ENCODE data around the gene SLC22A23. TPM values are rescaled to one million over a fixed set of nuclear protein-coding genes. Genes with fewer than 3 reads are reported as not detected.

Gene SLC22A23
- total RNA-seq, 1 experiment from 2014 or later = 38.2 TPM

GRCh38 chr6:3233904-3234303, 222.9 kb downstream of the SLC22A23 start:
- no peak for TF ChIP-seq ZMAT4 (CRISPR knock-in tag; IDR thresholded peaks at IDR 0.05)
- TF ChIP-seq ZNF671 (CRISPR knock-in tag; IDR thresholded peaks at IDR 0.05) = no peak
- no peak for TF ChIP-seq ZNF219 (CRISPR knock-in tag; IDR thresholded peaks at IDR 0.05; ENCODE audit: borderline replicate concordance)
- no peak for TF ChIP-seq JAZF1 (CRISPR knock-in tag; IDR thresholded peaks at IDR 0.05)
- TF ChIP-seq ATF1 (CRISPR knock-in tag; IDR thresholded peaks at IDR 0.05) = no peak
- no peak for TF ChIP-seq PREB (CRISPR knock-in tag; IDR thresholded peaks at IDR 0.05; ENCODE audit: borderline replicate concordance)
- no peak for TF ChIP-seq ARID4B (CRISPR knock-in tag; IDR thresholded peaks at IDR 0.05; ENCODE audit: borderline replicate concordance)
- TF ChIP-seq ZNF416 (CRISPR knock-in tag; IDR thresholded peaks at IDR 0.05) = no peak
- no peak for TF ChIP-seq E2F4 (CRISPR knock-in tag; IDR thresholded peaks at IDR 0.05; ENCODE audit: borderline replicate concordance, low read depth)
- no peak for TF ChIP-seq AFF4 (CRISPR knock-in tag; IDR thresholded peaks at IDR 0.05; ENCODE audit: borderline replicate concordance)
- no peak for TF ChIP-seq MAX (CRISPR knock-in tag; IDR thresholded peaks at IDR 0.05)
- TF ChIP-seq USF1 (CRISPR knock-in tag; IDR thresholded peaks at IDR 0.05) = no peak
- TF ChIP-seq ZNF532 (CRISPR knock-in tag; IDR thresholded peaks at IDR 0.05; ENCODE audit: borderline replicate concordance) = no peak
- no peak for TF ChIP-seq NR1H2 (CRISPR knock-in tag; IDR thresholded peaks at IDR 0.05)
- TF ChIP-seq TP53 (CRISPR knock-in tag; IDR thresholded peaks at IDR 0.05) = no peak
- no peak for TF ChIP-seq OVOL2 (CRISPR knock-in tag; IDR thresholded peaks at IDR 0.05; ENCODE audit: borderline replicate concordance)
- no peak for TF ChIP-seq ELF4 (CRISPR knock-in tag; IDR thresholded peaks at IDR 0.05; ENCODE audit: low read depth)
- Mint-ChIP-seq H3K9me3 (no peaks in the 10 kb centered on the region), H3K27me3 (ENCODE audit: low read depth) (peaks cover 19% of the 10 kb centered on the region), H3K4me1 (peaks cover 47% of the 10 kb centered on the region), H3K4me3 (no peak overlapping the region), H3K27ac (no peak overlapping the region), H3K36me3 (no peaks in the 10 kb centered on the region)
- DNase-seq (ENCODE audit: low spot score) = no peak
- ChIA-PET POLR2A (no interaction called here), CTCF (interaction anchor here (1.1 kb wide), 1 partner anchor 18 kb away, joined by 8 read pairs; no protein-coding TSS in a partner anchor)
- no peak for ATAC-seq
